ENCODE measurements around the gene KCNMA1.
"Not testable (repeated sequence)": the region's sequence is repeated elsewhere in the genome, so short reads cannot be mapped to it uniquely, and the experiment has no call there.

Gene KCNMA1

GRCh38 chr10:77417359-77417758 is 220.2 kb downstream of the KCNMA1 start:
- no peak for DNase-seq (ENCODE audit: low read depth)

GRCh38 chr10:77416311-77417135 is 221.1 kb downstream of the KCNMA1 start:
- DNase-seq (ENCODE audit: low read depth) = no peak

GRCh38 chr10:77415313-77415960 is 222.2 kb downstream of the KCNMA1 start:
- DNase-seq (ENCODE audit: low read depth) = no peak

DNA sequence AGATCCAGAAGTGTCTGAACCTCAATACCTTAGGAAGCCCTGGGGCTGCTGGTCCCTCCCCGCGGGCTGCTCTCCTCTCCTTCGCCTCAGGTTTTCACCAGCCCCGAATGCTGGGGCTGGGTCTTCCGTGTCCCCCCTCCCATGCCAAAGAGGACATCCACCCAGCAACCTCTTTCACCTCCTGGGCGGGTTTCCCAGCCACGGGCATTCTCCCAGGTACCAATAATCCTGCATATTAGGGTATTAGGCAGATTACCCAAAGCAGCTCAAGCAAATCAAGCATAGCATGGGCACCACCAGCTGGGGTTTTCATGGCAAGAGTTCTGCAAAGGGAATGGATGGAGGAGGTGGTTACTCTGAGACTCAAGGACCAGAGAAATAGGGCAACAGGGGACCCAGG is 224.4 kb downstream of the KCNMA1 start:
- DNase-seq (ENCODE audit: low read depth) = no peak

DNA sequence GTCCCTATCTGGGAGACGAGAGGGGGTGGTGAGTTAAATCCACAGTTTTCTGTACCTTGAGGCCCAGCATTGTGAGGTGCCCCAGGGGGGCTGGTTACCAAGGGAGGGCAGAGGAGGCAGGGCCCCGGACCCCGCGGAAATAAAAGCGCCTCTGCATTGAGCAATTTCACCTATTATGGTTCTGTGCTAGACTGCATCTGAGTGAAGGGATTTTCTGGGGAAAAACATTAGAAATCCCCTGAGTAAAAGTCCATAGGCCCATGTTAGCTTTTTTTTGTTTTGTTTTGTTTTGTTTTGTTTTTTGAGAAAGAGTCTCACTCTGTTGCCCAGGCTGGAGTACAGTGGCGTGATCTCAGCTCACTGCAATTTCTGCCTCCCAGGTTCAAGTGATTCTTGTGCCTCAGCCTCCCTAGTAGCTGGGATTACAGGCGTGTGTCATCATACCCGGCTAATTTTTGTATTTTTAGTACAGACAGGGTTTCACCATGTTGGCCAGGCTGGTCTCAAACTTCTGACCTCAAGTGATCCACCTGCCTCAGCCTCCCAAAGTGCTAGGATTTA is 225.0 kb downstream of the KCNMA1 start:
- not testable (repeated sequence) for DNase-seq (ENCODE audit: low read depth)

GRCh38 chr10:77411805-77412204 is 225.8 kb downstream of the KCNMA1 start:
- DNase-seq (ENCODE audit: low read depth) = no peak

DNA sequence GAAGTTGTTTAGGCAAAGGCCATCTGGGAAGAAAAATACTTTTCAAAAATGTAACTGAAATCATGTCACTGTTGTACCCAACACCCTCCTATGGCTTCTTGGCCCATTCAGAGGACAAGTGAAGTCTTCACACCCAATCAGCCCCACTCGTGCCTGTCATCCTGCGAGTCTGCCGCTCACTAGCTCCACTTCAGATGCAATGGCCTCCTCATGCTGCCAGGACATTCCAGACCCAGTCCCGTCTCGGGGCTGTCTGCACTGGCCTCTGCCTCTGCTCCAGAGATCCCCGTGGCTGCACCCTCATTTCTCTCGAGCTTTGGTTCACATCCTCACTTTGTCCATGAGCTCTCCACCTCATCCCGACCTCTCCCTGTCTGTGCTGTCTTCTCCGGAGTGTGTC is 227.1 kb downstream of the KCNMA1 start:
- DNase-seq (ENCODE audit: low read depth) = no peak

GRCh38 chr10:77409697-77410471 is 227.7 kb downstream of the KCNMA1 start:
- DNase-seq (ENCODE audit: low read depth) = no peak

DNA sequence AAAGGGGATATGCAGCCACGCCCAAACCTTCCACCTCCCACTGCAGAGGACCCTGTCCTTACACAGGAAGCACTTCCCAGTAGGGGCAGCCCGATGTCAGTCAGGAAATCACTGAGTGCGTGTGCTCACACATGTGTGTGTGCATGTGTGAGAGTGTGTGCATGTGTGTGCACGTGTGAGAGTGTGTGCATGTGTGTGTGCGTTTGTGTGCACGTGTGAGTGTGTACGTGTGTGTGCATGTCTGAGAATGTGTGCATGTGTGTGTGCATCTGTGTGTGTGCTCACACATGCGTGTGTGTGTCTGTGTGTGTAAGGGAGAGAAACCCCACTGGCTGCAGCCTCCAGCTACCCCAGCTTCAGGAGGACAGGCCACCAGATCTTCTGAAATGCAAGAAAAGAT is 229.3 kb downstream of the KCNMA1 start:
- DNase-seq (ENCODE audit: low read depth) = no peak

GRCh38 chr10:77406764-77407430 is 230.7 kb downstream of the KCNMA1 start:
- no peak for DNase-seq (ENCODE audit: low read depth)

DNA sequence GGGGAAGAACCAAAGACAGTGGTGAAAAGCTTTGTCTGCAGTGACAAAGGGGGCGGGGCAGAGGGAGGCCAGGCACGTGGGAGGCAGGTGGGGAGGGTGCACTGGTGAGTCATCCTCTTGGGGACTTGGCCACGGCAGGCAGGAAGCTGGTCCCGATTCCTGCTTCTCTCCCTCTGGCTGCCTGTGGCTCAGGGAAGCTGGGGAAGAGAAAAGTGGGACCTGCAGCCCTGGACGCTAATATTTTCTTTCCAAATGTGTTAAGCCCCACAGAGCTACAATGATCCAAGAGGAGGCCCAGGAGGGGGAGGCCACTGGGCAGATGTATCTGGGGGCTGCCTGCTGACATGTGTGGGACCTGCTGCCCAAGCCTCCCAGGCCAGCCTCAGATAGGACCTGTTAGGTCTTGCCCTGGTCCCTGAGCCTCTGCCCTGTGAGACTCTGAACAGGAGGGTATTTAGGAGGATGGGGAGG is 231.8 kb downstream of the KCNMA1 start:
- DNase-seq (ENCODE audit: low read depth) = peak; percentile 8

DNA sequence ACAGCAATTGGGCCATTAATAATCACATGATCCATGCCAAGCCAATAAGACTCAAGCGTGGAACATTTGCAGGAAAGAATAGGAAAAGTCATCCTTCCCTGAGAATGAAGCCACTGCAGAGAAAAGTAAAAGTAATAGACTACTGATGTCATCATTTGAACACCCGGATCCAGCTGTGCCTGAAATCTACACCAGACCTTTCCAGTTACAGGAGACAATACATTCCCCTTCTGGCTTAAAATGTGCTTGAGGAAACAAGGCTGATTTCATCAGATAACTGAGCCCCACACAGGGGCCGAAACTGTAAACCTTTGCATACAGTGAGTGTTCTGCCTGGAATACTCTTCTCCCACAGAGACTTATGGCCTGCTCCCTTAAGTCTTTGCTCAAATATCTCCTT is 232.8 kb downstream of the KCNMA1 start:
- no peak for DNase-seq (ENCODE audit: low read depth)

- no peak for DNase-seq (ENCODE audit: low read depth)
Measured at GRCh38 chr10:77403761-77404160, 233.8 kb downstream of the KCNMA1 start.

DNA sequence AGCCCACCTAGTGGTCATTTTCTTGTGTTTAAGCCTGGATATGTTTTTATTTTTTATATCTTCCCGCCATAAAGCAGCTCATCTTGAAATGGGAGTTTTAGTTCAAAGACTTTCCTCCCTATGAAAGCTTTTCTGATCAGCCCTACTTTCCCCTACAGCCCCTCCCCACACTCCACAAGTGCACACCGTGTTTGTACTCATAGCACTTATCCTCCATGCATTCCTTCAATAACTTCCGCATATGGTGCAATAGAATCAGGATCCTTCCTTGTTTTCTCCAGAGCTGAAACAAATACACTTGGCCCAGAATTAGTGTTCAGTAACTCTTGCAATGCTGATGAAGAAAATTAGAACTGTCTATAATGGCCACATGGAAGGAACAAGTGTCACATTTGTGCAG is 235.9 kb downstream of the KCNMA1 start:
- no peak for DNase-seq (ENCODE audit: low read depth)

DNA sequence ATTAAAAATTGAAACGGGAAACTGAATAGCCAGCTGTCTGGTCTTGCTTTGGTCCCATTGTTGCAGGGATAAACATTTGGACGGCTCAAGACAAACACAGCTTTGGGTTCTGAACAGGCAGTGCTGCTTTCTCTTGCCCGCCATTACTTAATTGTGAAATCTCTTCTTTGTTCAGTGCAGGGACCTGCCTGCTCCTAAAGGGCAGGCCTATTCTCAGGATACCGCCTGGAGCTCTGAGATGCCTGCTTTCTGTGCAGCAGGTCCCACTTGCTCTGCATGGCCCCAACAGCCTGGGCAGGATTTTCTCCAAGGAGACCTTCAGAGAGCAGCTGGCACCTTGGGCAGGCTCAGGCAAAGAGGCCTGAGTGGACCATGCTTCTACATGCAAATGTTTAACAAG is 237.6 kb downstream of the KCNMA1 start:
- DNase-seq (ENCODE audit: low read depth) = no peak

GRCh38 chr10:77398986-77399755 is 238.4 kb downstream of the KCNMA1 start:
- no peak for DNase-seq (ENCODE audit: low read depth)

DNA sequence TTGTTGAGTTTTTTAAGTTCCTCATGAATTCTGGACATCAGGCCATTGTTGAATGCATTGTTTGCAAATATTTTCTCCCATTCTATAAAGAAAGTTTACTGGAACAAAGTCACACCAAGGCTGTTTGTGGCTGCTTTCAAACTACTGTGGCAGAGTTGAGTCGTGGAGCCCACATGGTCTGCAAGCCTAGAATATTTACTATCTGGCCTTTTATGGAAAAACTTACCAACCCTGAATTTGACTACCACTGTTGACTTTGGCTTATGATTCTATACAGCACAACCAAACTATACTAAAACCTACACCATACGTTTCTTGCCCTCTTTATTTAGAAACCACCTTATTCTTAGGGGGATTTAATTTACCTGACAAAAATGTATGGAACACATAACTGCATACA is 239.1 kb downstream of the KCNMA1 start:
- no peak for DNase-seq (ENCODE audit: low read depth)

GRCh38 chr10:77397103-77397502 is 240.5 kb downstream of the KCNMA1 start:
- DNase-seq (ENCODE audit: low read depth) = no peak

GRCh38 chr10:77396290-77396689 is 241.3 kb downstream of the KCNMA1 start:
- DNase-seq (ENCODE audit: low read depth) = no peak

DNA sequence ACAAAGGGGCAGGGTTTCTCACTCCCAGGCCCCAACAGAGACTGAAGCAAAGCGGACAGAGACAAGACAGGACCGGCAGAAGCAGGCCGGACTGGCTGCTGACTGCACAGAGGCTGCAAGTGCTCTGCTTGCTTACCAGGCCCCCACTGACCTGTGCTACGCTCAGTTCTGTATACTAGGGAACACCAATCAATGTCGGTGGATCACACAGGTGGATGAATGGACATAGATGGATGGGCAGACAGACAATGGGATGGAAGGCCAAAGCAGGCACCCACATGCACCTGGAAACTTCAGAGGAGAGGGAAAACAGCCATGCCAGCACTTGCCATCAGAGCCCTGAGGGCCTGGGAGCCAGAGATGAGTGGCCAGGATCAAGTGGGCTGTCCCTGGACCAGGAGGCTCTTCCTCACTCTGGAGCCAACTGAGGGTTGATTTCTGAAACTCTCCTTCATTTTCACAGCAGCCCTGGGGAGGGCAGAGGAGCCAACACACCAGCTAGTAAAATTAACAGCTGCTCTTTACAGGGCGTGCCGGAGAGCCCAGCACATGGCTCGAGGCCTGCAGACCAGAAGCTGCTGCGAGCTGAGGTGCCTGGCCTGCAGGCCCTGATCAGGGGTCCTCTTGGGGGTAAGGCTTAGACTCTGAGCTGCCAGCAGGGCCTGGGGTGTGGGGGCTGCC is 243.6 kb downstream of the KCNMA1 start:
- DNase-seq (ENCODE audit: low read depth) = no peak

DNA sequence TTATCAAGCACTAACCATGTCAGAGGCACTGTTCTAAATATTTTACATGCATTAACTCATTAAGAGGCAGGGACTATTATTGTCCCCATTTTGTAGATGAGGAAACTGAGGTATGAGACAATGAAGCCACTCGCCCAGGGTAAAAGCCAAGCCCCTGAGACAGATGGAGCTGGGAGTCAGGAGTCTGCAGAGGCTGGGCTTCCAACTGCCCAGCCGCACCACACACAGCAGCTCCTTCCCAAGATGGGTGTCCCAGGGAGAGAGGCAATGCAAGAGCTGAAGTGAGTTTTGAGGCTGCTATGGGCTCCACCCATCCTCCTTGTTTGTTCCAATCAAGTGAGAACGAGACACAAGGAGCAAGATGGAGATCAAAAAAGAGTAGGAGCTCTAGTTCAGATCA is 244.2 kb downstream of the KCNMA1 start:
- DNase-seq (ENCODE audit: low read depth) = no peak

All from activated T-cell treated with anti-CD3 and anti-CD28 coated beads for 48 hours (primary cell).